GM23338 (cell line): ENCODE data around the gene IL1RN. TPM values are rescaled to one million over a fixed set of nuclear protein-coding genes. Genes with fewer than 3 reads are reported as not detected.

Experiments
- ATAC-seq: fragments of 200-7000 bp; cut with Tn5 transposase; 3 replicates; pipeline ENCODE4 v1.9.1; 2020
- DNase-seq: peaks from one replicate; pipeline ENCODE4 v3.0.0-alpha.2; 2015; ENCODE audit warnings: low spot score
- H2AFZ ChIP-seq: fragments of 200-600 bp; sonication (generic); 2 replicates; pipeline ENCODE4 v1.8.0; 2016; ENCODE audit warnings: antibody characterized with exemption, mild to moderate bottlenecking, moderate library complexity
- H3F3A ChIP-seq: fragments of 200-600 bp; sonication (generic); replicated peaks from 2 replicates; pipeline ENCODE4 v1.8.0; 2017; ENCODE audit warnings: antibody characterized with exemption, mixed run types, low read depth
- H3K27ac ChIP-seq: fragments of 200-600 bp; sonication (generic); 2 replicates; pipeline ENCODE4 v1.6.1; 2016; ENCODE audit warnings: low read depth
- H3K27me3 ChIP-seq: fragments of 200-600 bp; sonication (generic); 2 replicates; pipeline ENCODE4 v1.8.0; 2016; ENCODE audit warnings: mild to moderate bottlenecking, mixed run types, moderate library complexity; ENCODE audit not compliant: insufficient read depth
- H3K36me3 ChIP-seq: fragments of 200-600 bp; sonication (generic); 2 replicates; pipeline ENCODE4 v1.8.0; 2016; ENCODE audit warnings: mild to moderate bottlenecking; ENCODE audit not compliant: insufficient read depth
- H3K4me1 ChIP-seq: fragments of 200-600 bp; sonication (generic); 2 replicates; pipeline ENCODE4 v1.8.0; 2016; ENCODE audit warnings: mild to moderate bottlenecking, moderate library complexity; ENCODE audit not compliant: insufficient read depth
- H3K4me2 ChIP-seq: fragments of 200-600 bp; sonication (generic); 2 replicates; pipeline ENCODE4 v1.7.1; 2017; ENCODE audit warnings: mixed run types
- H3K4me3 ChIP-seq: fragments of 200-600 bp; sonication (generic); 2 replicates; pipeline ENCODE4 v1.6.1; 2016; ENCODE audit warnings: mixed run types
- H3K79me2 ChIP-seq: fragments of 200-600 bp; sonication (generic); replicated peaks from 2 replicates; pipeline ENCODE4 v1.8.0; 2017; ENCODE audit warnings: mild to moderate bottlenecking; ENCODE audit not compliant: insufficient read depth
- H3K9me2 ChIP-seq: fragments of 200-600 bp; sonication (generic); 2 replicates; pipeline ENCODE4 v1.8.0; 2017; ENCODE audit not compliant: insufficient read depth
- H4K20me1 ChIP-seq: fragments of 200-600 bp; sonication (generic); replicated peaks from 2 replicates; pipeline ENCODE4 v1.8.0; 2017; ENCODE audit warnings: mild to moderate bottlenecking; ENCODE audit not compliant: insufficient read depth
- H3K27ac Mint-ChIP-seq: 2 replicates; pipeline ENCODE4 v1.8.0; 2020; ENCODE audit warnings: inconsistent platforms, mild to moderate bottlenecking, moderate library complexity, mixed read lengths
- H3K27me3 Mint-ChIP-seq: 3 replicates; pipeline ENCODE4 v1.8.0; 2022; ENCODE audit warnings: low read depth, mild to moderate bottlenecking, moderate library complexity, mixed read lengths, inconsistent platforms; ENCODE audit not compliant: insufficient read depth, poor library complexity
- H3K36me3 Mint-ChIP-seq: 3 replicates; pipeline ENCODE4 v1.8.0; 2021; ENCODE audit warnings: low read depth, mild to moderate bottlenecking, inconsistent platforms, moderate library complexity, mixed read lengths
- H3K4me1 Mint-ChIP-seq: 3 replicates; pipeline ENCODE4 v1.8.0; 2020; ENCODE audit warnings: mild to moderate bottlenecking, inconsistent platforms, mixed read lengths
- H3K4me3 Mint-ChIP-seq: 3 replicates; pipeline ENCODE4 v1.8.0; 2021; ENCODE audit warnings: moderate library complexity, mild to moderate bottlenecking, inconsistent platforms, mixed read lengths
- H3K9me3 Mint-ChIP-seq: 3 replicates; pipeline ENCODE4 v1.8.0; 2020; ENCODE audit warnings: moderate library complexity, mild to moderate bottlenecking, inconsistent platforms, mixed read lengths
- CREB1 ChIP-seq: fragments of 250-450 bp; sonication (Bioruptor Pico); IDR thresholded peaks from 2 replicates; pipeline ENCODE4 v1.5.0; 2020; ENCODE audit warnings: low read depth, mild to moderate bottlenecking, moderate library complexity
- EZH2 ChIP-seq: fragments of 200-600 bp; sonication (generic); IDR thresholded peaks from one replicate; pipeline ENCODE4 v1.8.0; 2017; ENCODE audit warnings: antibody characterized with exemption, mild to moderate bottlenecking, low read depth; ENCODE audit not compliant: unreplicated experiment
- JUNB ChIP-seq: IDR thresholded peaks from one replicate; pipeline ENCODE4 v1.6.1; 2016; ENCODE audit warnings: antibody characterized with exemption; ENCODE audit not compliant: unreplicated experiment
- POLR2AphosphoS5 ChIP-seq: IDR thresholded peaks from 2 replicates; pipeline ENCODE4 v1.6.1; 2016; ENCODE audit warnings: antibody characterized with exemption, low read depth
- STAT1 ChIP-seq: IDR thresholded peaks from one replicate; pipeline ENCODE4 v1.6.1; 2016; ENCODE audit warnings: antibody characterized with exemption; ENCODE audit not compliant: unreplicated experiment
- ZNF114 ChIP-seq: fragments of 250-450 bp; sonication (Bioruptor Pico); IDR thresholded peaks from 2 replicates; pipeline ENCODE4 v1.5.0; 2020; ENCODE audit warnings: mild to moderate bottlenecking, moderate library complexity
- polyA plus RNA-seq: library from polyadenylated mRNA; unstranded; fragments of >200 nt; fragmentation: Nextera tagmentation; extraction: Ambion mirVana; gene quantifications from 2 replicates; pipeline ENCODE4 v1.2.1, GENCODE V29; 2016
- total RNA-seq: library from RNA; depleted of rRNA; stranded (reverse); fragments of >200 nt; shearing (Covaris generic); gene quantifications from 2 replicates; pipeline ENCODE4 v1.2.3, GENCODE V29; 2014
- TF ChIP-seq, protein P1 (sequence below), 2 experiments: fragments of 200-600 bp in 1 of 2; sonication (generic) in 1 of 2; conservative IDR thresholded peaks; 2 replicates each; pipeline versions ENCODE4 v1.5.1 to v1.6.1; 2016 to 2017; ENCODE audit warnings: antibody characterized with exemption in 2 of 2, low read depth in 2 of 2, mild to moderate bottlenecking in 2 of 2, moderate library complexity in 1 of 2
- TF ChIP-seq, protein P2 (sequence below): IDR thresholded peaks from one replicate; pipeline ENCODE4 v1.6.1; 2018; ENCODE audit warnings: antibody characterized with exemption; ENCODE audit not compliant: unreplicated experiment
- TF ChIP-seq, protein P3 (sequence below): fragments of 250-450 bp; sonication (Bioruptor Pico); IDR thresholded peaks from 2 replicates; pipeline ENCODE4 v1.5.0; 2020; ENCODE audit warnings: mild to moderate bottlenecking, moderate library complexity

The IL1RN gene
- total and polyA plus RNA-seq, 2 experiments from 2014 or later, result not detected

DNA sequence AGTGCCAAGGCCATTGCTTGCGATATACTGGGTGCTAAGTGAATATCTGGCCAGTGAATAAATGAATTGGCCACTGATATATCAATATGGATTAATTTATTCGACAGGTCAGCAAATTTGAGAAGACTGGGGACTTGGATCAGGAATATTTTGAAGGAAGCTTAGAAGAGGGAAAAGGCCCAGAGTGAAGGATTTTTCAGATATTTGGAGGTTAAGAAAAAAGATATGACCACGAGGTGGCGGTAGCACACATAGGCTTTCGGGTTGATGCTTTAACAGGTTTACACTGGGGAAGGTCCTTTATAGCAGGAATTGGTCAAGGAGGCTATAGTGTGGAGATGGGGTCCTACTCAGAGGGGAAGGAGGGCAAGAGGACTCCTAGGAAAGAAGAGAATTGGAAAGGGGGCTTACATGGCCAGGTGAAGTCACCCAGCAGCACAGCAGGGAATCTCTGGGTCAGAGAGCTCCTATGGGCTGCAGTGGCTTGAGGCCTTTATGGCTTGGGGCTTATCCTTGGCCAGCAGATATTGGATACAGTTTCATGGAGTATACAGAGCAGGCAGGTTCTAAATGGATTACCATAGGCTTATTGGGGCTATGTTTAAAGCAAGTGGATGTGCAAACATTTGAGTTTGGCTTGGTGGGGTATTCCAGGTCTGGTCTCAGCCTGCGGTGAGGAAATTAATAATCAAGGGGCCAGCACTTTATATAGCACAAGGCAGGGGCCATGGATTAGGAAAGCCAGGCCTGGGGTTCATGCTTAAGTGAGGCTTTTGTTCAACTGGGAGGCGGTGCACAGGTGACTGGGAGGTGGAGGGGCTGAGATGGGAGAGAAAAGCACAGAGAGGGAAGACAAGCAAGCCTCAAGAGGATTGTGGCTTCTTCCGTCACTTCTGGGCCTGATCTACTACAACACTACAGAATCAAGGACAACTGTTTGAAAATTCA is 9.7 kb downstream of the IL1RN start:
- H3K27ac ChIP-seq, result no peak overlapping the region
- H3K9me3 Mint-ChIP-seq, result no peaks in the 10 kb centered on the region
- H3K9me2 ChIP-seq, result no peaks in the 10 kb centered on the region
- H2AFZ ChIP-seq, result no peak overlapping the region
- ATAC-seq (peak; percentile 76), DNase-seq (peak; percentile 85)
- H3K4me1 ChIP-seq, result no peaks in the 10 kb centered on the region
- no peaks in the 10 kb centered on the region for H3K27me3 Mint-ChIP-seq
- H3K79me2 ChIP-seq, result no peaks in the 10 kb centered on the region
- H3K4me3 ChIP-seq, result no peak overlapping the region
- no peak overlapping the region; the same call in 2 of the 3 replicates for H3K4me3 Mint-ChIP-seq
- no peaks in the 10 kb centered on the region; the same call in 2 of the 3 replicates for H3K4me1 Mint-ChIP-seq
- no peak overlapping the region for H3K27ac Mint-ChIP-seq
- no peaks in the 10 kb centered on the region for H3K36me3 ChIP-seq
- no peaks in the 10 kb centered on the region for H3K27me3 ChIP-seq
- H3F3A ChIP-seq, result no peaks in the 10 kb centered on the region
- TF ChIP-seq CREB1 (CRISPR knock-in tag), result no peak
- no peak for TF ChIP-seq EZH2
- TF ChIP-seq, protein P1, sequence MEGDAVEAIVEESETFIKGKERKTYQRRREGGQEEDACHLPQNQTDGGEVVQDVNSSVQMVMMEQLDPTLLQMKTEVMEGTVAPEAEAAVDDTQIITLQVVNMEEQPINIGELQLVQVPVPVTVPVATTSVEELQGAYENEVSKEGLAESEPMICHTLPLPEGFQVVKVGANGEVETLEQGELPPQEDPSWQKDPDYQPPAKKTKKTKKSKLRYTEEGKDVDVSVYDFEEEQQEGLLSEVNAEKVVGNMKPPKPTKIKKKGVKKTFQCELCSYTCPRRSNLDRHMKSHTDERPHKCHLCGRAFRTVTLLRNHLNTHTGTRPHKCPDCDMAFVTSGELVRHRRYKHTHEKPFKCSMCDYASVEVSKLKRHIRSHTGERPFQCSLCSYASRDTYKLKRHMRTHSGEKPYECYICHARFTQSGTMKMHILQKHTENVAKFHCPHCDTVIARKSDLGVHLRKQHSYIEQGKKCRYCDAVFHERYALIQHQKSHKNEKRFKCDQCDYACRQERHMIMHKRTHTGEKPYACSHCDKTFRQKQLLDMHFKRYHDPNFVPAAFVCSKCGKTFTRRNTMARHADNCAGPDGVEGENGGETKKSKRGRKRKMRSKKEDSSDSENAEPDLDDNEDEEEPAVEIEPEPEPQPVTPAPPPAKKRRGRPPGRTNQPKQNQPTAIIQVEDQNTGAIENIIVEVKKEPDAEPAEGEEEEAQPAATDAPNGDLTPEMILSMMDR (conservative IDR thresholded peaks at IDR 0.05; ENCODE audit: low read depth in 2 of 2), result peak; percentile 77 to 80
- TF ChIP-seq, protein P2, sequence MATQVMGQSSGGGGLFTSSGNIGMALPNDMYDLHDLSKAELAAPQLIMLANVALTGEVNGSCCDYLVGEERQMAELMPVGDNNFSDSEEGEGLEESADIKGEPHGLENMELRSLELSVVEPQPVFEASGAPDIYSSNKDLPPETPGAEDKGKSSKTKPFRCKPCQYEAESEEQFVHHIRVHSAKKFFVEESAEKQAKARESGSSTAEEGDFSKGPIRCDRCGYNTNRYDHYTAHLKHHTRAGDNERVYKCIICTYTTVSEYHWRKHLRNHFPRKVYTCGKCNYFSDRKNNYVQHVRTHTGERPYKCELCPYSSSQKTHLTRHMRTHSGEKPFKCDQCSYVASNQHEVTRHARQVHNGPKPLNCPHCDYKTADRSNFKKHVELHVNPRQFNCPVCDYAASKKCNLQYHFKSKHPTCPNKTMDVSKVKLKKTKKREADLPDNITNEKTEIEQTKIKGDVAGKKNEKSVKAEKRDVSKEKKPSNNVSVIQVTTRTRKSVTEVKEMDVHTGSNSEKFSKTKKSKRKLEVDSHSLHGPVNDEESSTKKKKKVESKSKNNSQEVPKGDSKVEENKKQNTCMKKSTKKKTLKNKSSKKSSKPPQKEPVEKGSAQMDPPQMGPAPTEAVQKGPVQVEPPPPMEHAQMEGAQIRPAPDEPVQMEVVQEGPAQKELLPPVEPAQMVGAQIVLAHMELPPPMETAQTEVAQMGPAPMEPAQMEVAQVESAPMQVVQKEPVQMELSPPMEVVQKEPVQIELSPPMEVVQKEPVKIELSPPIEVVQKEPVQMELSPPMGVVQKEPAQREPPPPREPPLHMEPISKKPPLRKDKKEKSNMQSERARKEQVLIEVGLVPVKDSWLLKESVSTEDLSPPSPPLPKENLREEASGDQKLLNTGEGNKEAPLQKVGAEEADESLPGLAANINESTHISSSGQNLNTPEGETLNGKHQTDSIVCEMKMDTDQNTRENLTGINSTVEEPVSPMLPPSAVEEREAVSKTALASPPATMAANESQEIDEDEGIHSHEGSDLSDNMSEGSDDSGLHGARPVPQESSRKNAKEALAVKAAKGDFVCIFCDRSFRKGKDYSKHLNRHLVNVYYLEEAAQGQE, result no peak
- TF ChIP-seq ZNF114 (CRISPR knock-in tag), result no peak
- H4K20me1 ChIP-seq, result no peaks in the 10 kb centered on the region
- no peaks in the 10 kb centered on the region for H3K36me3 Mint-ChIP-seq
- H3K4me2 ChIP-seq, result no peak overlapping the region

DNA sequence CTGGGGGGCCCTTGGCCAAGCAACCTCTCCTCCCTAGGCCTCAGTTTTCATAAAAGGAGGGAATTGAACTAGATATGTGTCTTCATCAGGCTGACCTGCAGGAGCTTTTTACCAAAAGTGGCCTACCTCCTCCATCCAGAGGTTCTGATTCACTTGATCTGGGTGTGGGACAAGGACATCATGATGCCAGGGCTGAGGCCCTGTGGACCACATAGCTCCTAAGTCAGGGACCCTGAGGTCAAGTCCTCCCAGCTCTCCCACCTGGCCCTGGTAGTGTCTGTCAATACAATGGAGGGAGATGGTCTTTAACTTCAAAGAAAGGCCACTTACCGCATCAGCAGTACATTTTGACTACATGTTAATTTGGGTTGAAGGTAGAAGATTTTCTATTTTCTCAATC is 10.4 kb downstream of the IL1RN start:
- DNase-seq (no peak), ATAC-seq (no peak)
- no peak overlapping the region for H3K4me3 Mint-ChIP-seq
- Histone ChIP-seq H3K27ac (no peak overlapping the region), H4K20me1 (no peaks in the 10 kb centered on the region), H3K4me2 (no peak overlapping the region), H3K9me2 (no peaks in the 10 kb centered on the region), H3K79me2 (no peaks in the 10 kb centered on the region), H3K36me3 (no peaks in the 10 kb centered on the region), H3K4me3 (no peak overlapping the region), H3K27me3 (no peaks in the 10 kb centered on the region), H2AFZ (no peak overlapping the region), H3F3A (no peaks in the 10 kb centered on the region), H3K4me1 (no peaks in the 10 kb centered on the region)
- no peaks in the 10 kb centered on the region for H3K27me3 Mint-ChIP-seq
- no peak overlapping the region for H3K27ac Mint-ChIP-seq
- H3K36me3 Mint-ChIP-seq, result no peaks in the 10 kb centered on the region
- no peaks in the 10 kb centered on the region for H3K9me3 Mint-ChIP-seq
- no peaks in the 10 kb centered on the region; the same call in 2 of the 3 replicates for H3K4me1 Mint-ChIP-seq
- TF ChIP-seq JUNB, result no peak
- no peak for TF ChIP-seq POLR2AphosphoS5
- TF ChIP-seq ZNF114 (CRISPR knock-in tag), result no peak
- TF ChIP-seq STAT1, result no peak
- TF ChIP-seq, protein P3, sequence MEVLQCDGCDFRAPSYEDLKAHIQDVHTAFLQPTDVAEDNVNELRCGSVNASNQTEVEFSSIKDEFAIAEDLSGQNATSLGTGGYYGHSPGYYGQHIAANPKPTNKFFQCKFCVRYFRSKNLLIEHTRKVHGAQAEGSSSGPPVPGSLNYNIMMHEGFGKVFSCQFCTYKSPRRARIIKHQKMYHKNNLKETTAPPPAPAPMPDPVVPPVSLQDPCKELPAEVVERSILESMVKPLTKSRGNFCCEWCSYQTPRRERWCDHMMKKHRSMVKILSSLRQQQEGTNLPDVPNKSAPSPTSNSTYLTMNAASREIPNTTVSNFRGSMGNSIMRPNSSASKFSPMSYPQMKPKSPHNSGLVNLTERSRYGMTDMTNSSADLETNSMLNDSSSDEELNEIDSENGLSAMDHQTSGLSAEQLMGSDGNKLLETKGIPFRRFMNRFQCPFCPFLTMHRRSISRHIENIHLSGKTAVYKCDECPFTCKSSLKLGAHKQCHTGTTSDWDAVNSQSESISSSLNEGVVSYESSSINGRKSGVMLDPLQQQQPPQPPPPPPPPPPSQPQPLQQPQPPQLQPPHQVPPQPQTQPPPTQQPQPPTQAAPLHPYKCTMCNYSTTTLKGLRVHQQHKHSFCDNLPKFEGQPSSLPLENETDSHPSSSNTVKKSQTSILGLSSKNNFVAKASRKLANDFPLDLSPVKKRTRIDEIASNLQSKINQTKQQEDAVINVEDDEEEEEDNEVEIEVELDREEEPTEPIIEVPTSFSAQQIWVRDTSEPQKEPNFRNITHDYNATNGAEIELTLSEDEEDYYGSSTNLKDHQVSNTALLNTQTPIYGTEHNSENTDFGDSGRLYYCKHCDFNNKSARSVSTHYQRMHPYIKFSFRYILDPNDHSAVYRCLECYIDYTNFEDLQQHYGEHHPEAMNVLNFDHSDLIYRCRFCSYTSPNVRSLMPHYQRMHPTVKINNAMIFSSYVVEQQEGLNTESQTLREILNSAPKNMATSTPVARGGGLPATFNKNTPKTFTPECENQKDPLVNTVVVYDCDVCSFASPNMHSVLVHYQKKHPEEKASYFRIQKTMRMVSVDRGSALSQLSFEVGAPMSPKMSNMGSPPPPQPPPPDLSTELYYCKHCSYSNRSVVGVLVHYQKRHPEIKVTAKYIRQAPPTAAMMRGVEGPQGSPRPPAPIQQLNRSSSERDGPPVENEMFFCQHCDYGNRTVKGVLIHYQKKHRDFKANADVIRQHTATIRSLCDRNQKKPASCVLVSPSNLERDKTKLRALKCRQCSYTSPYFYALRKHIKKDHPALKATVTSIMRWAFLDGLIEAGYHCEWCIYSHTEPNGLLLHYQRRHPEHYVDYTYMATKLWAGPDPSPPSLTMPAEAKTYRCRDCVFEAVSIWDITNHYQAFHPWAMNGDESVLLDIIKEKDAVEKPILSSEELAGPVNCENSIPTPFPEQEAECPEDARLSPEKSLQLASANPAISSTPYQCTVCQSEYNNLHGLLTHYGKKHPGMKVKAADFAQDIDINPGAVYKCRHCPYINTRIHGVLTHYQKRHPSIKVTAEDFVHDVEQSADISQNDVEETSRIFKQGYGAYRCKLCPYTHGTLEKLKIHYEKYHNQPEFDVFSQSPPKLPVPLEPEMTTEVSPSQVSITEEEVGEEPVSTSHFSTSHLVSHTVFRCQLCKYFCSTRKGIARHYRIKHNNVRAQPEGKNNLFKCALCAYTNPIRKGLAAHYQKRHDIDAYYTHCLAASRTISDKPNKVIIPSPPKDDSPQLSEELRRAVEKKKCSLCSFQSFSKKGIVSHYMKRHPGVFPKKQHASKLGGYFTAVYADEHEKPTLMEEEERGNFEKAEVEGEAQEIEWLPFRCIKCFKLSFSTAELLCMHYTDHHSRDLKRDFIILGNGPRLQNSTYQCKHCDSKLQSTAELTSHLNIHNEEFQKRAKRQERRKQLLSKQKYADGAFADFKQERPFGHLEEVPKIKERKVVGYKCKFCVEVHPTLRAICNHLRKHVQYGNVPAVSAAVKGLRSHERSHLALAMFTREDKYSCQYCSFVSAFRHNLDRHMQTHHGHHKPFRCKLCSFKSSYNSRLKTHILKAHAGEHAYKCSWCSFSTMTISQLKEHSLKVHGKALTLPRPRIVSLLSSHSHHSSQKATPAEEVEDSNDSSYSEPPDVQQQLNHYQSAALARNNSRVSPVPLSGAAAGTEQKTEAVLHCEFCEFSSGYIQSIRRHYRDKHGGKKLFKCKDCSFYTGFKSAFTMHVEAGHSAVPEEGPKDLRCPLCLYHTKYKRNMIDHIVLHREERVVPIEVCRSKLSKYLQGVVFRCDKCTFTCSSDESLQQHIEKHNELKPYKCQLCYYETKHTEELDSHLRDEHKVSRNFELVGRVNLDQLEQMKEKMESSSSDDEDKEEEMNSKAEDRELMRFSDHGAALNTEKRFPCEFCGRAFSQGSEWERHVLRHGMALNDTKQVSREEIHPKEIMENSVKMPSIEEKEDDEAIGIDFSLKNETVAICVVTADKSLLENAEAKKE (CRISPR knock-in tag), result no peak
